CD4-positive, alpha-beta memory T cell (primary cell): ENCODE measurements around the gene HPGD. TPM values are rescaled to one million over a fixed set of nuclear protein-coding genes. Genes with fewer than 3 reads are reported as not detected.

ENCODE experiments used
- CTCF ChIA-PET: fragments of 350-600 bp; sonication (Branson Sonifier 250); formaldehyde crosslinking; loops from one replicate; lab custom pipeline; 2021; ENCODE audit warnings: inconsistent platforms; ENCODE audit not compliant: partially characterized antibody; lab: Charles Lee
- POLR2A ChIA-PET: fragments of 350-600 bp; sonication (Branson Sonifier 250); formaldehyde crosslinking; loops from one replicate; lab custom pipeline; 2021; ENCODE audit not compliant: partially characterized antibody; lab: Charles Lee
- DNase-seq, 5 donors: peaks; one replicate each; pipeline versions ENCODE4 v3.0.0 to v3.0.0-alpha.2; 2020 to 2022; ENCODE audit warnings: mixed read lengths in 1 of 5
- H3K27ac ChIP-seq: one replicate; pipeline ENCODE4 v1.7.0; 2013; ENCODE audit warnings: low read depth, low read length
- H3K27me3 ChIP-seq: 2 replicates; pipeline ENCODE4 v1.7.0; 2013; ENCODE audit warnings: mild to moderate bottlenecking, low read length, moderate library complexity; ENCODE audit not compliant: insufficient read depth
- H3K36me3 ChIP-seq: 2 replicates; pipeline ENCODE4 v1.7.0; 2013; ENCODE audit warnings: mild to moderate bottlenecking, low read length, moderate library complexity; ENCODE audit not compliant: insufficient read depth
- H3K4me1 ChIP-seq: 2 replicates; pipeline ENCODE4 v1.7.0; 2013; ENCODE audit warnings: mild to moderate bottlenecking, low read length, moderate library complexity; ENCODE audit not compliant: insufficient read depth
- H3K4me3 ChIP-seq, 2 donors: one replicate each; pipeline ENCODE4 v1.7.0; 2013; ENCODE audit warnings: low read length in 2 of 2, mild to moderate bottlenecking in 1 of 2
- H3K9me3 ChIP-seq, 2 donors: one replicate each; pipeline ENCODE4 v1.7.0; 2013; ENCODE audit warnings: low read length in 2 of 2, control low read depth in 1 of 2; ENCODE audit not compliant: control insufficient read depth in 1 of 2
- H3K27ac Mint-ChIP-seq, 7 donors: one replicate each; pipeline ENCODE4 v1.8.0; 2020 to 2021; ENCODE audit warnings: mixed read lengths in 7 of 7, mild to moderate bottlenecking in 6 of 7, inconsistent platforms in 3 of 7, moderate library complexity in 3 of 7
- H3K27me3 Mint-ChIP-seq, 2 donors: one replicate each; pipeline ENCODE4 v1.8.0; 2020 to 2021; ENCODE audit warnings: mixed read lengths in 2 of 2
- H3K36me3 Mint-ChIP-seq, 2 donors: one replicate each; pipeline ENCODE4 v1.8.0; 2020 to 2021; ENCODE audit warnings: mixed read lengths in 2 of 2, inconsistent platforms in 1 of 2, mild to moderate bottlenecking in 1 of 2
- H3K4me1 Mint-ChIP-seq, 4 donors: one replicate each; pipeline ENCODE4 v1.8.0; 2020 to 2021; ENCODE audit warnings: mixed read lengths in 4 of 4, mild to moderate bottlenecking in 1 of 4
- H3K4me3 Mint-ChIP-seq, 8 donors: one replicate each; pipeline ENCODE4 v1.8.0; 2020 to 2021; ENCODE audit warnings: mixed read lengths in 8 of 8, mild to moderate bottlenecking in 7 of 8, moderate library complexity in 6 of 8, inconsistent platforms in 3 of 8
- H3K9me3 Mint-ChIP-seq, 8 donors: one replicate each; pipeline ENCODE4 v1.8.0; 2020 to 2021; ENCODE audit warnings: mixed read lengths in 8 of 8, mild to moderate bottlenecking in 5 of 8, inconsistent platforms in 3 of 8, moderate library complexity in 1 of 8
- intact Hi-C: fragments of 100-400 bp; cut with micrococcal nuclease; formaldehyde crosslinking; loops from one replicate; pipeline ENCODE4 v1.15.1; 2023
- polyA plus RNA-seq, 2 donors: library from polyadenylated mRNA; unstranded; fragments of 300-500 nt; fragmentation: Illumina TruSeq; gene quantifications; one replicate each; pipeline ENCODE4 v1.2.3, GENCODE V29; 2021
- total RNA-seq, 2 experiments: library from RNA; stranded (reverse); gene quantifications; one replicate each; pipeline ENCODE4 v1.2.3, GENCODE V29; 2021

HPGD gene
- total RNA-seq (1 to 10 TPM; 2.4 to 4.7 TPM), polyA plus RNA-seq (10 to 100 TPM in 1 of 2 donors, 1 to 10 TPM in 1; 5.9 to 10.5 TPM)

- peaks cover 2 to 11% (median 4%) of the 10 kb centered on the region in 4 donors for H3K4me1 Mint-ChIP-seq
- CTCF ChIA-PET = no interaction called here
- peaks cover 0 to 4% (median 0%) of the 10 kb centered on the region in 8 donors for H3K9me3 Mint-ChIP-seq
- H3K4me3 Mint-ChIP-seq = peak within 1 kb of the TSS; percentile 81 to 88 (median 84)
- Histone ChIP-seq H3K9me3 (no peaks in the 10 kb centered on the region), H3K27me3 (peaks cover 4% of the 10 kb centered on the region), H3K4me1 (no peaks in the 10 kb centered on the region), H3K27ac (peak within 1 kb of the TSS; percentile 49), H3K4me3 (peak within 1 kb of the TSS in 1 of 2 donors; percentile 32), H3K36me3 (no peaks in the 10 kb centered on the region)
- POLR2A ChIA-PET = interaction anchor here (1.8 kb wide), 1 partner anchor 69 kb away, joined by 9 read pairs; no protein-coding TSS in a partner anchor
- H3K36me3 Mint-ChIP-seq = no peaks in the 10 kb centered on the region
- peak within 1 kb of the TSS; percentile 20 to 90 (median 82) for H3K27ac Mint-ChIP-seq
- H3K27me3 Mint-ChIP-seq = peaks cover 3 to 24% of the 10 kb centered on the region in 2 donors
- intact Hi-C loops = loop anchor here (2.0 kb wide), 1 partner anchor 110 kb away; no protein-coding TSS in a partner anchor
- DNase-seq = peak; percentile 59 to 77 (median 75)
Measured at GRCh38 chr4:174522183-174523024, at the start of gene HPGD. Gene HPGD, minus strand, starts transcription at chr4:174522488. Its CDS starts 37 bp downstream, at chr4:174522451.

- H3K27me3 Mint-ChIP-seq = no peaks in the 10 kb centered on the region
- Histone ChIP-seq H3K36me3 (no peaks in the 10 kb centered on the region), H3K4me1 (no peaks in the 10 kb centered on the region), H3K27ac (no peak overlapping the region), H3K9me3 (no peaks in the 10 kb centered on the region), H3K27me3 (no peaks in the 10 kb centered on the region), H3K4me3 (no peak overlapping the region)
- POLR2A ChIA-PET = no interaction called here
- no peak overlapping the region for H3K4me3 Mint-ChIP-seq
- intact Hi-C loops = no loop called here
- H3K4me1 Mint-ChIP-seq = no peaks in the 10 kb centered on the region
- H3K27ac Mint-ChIP-seq = no peak overlapping the region
- H3K9me3 Mint-ChIP-seq = peaks cover 0 to 4% (median 0%) of the 10 kb centered on the region in 8 donors
- CTCF ChIA-PET = no interaction called here
- no peaks in the 10 kb centered on the region for H3K36me3 Mint-ChIP-seq
- DNase-seq = no peak
Measured at GRCh38 chr4:174564529-174564928, 42.2 kb upstream of the HPGD start.

DNA sequence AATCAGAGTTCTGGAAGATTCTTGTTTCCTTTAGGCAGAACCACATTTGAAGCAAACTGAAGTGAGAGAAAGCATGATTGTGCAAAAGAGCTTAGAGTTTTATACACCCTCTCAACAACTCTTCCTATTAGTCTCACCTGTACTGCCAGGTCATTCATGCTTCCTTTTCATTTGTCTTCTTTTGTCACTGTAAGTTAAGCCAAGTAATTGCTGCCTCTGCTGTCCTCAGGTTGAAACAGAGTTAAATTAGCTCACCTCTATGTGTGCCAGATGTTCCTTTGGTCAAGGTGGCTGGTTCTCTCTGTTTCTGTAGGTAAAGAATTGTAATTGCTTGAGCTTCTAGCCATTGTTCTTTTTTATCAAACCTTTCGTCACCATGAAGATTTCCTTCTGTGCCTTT lies 41.1 kb upstream of the HPGD start:
- no peak for DNase-seq
- H3K4me3 ChIP-seq = no peak overlapping the region
- ChIA-PET POLR2A (no interaction called here), CTCF (no interaction called here)
- H3K4me1 Mint-ChIP-seq = no peaks in the 10 kb centered on the region
- H3K4me3 Mint-ChIP-seq = no peak overlapping the region
- no peaks in the 10 kb centered on the region for H3K27me3 Mint-ChIP-seq
- no peak overlapping the region for H3K27ac Mint-ChIP-seq
- no peaks in the 10 kb centered on the region for H3K9me3 ChIP-seq
- H3K36me3 ChIP-seq = no peaks in the 10 kb centered on the region
- H3K9me3 Mint-ChIP-seq = peaks cover 0 to 4% (median 0%) of the 10 kb centered on the region in 8 donors
- intact Hi-C loops = no loop called here
- no peak overlapping the region for H3K27ac ChIP-seq
- no peaks in the 10 kb centered on the region for H3K36me3 Mint-ChIP-seq
- no peaks in the 10 kb centered on the region for H3K4me1 ChIP-seq
- H3K27me3 ChIP-seq = no peaks in the 10 kb centered on the region

- DNase-seq = no peak
- no peaks in the 10 kb centered on the region for H3K27me3 Mint-ChIP-seq
- peaks cover 0 to 2% (median 0%) of the 10 kb centered on the region in 8 donors for H3K9me3 Mint-ChIP-seq
- Histone ChIP-seq H3K27me3 (no peaks in the 10 kb centered on the region), H3K4me3 (no peak overlapping the region), H3K4me1 (no peaks in the 10 kb centered on the region), H3K9me3 (no peaks in the 10 kb centered on the region), H3K27ac (no peak overlapping the region), H3K36me3 (no peaks in the 10 kb centered on the region)
- H3K4me1 Mint-ChIP-seq = no peaks in the 10 kb centered on the region
- H3K36me3 Mint-ChIP-seq = no peaks in the 10 kb centered on the region
- CTCF ChIA-PET = no interaction called here
- POLR2A ChIA-PET = no interaction called here
- intact Hi-C loops = no loop called here
- no peak overlapping the region for H3K27ac Mint-ChIP-seq
- no peak overlapping the region for H3K4me3 Mint-ChIP-seq
Measured at GRCh38 chr4:174561560-174561959, 39.3 kb upstream of the HPGD start.

DNA sequence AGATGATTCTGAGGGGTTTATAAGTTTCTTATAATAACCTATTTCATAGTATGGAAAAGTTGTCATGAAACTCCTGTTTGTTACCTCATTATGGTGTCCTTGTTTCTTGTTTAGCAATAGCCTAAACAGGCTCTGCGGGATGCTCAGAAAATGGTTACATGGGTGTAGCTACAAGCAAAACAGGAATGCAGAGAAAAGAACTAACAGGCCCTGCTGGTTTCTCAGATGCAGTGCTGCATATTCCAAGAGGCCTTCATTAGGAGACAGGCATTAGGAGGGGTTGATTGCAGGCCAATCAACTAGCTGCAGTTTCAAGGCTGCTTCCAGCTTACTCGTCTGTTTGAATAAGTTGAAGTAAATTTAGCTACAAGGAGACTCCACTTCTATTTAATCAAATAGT lies 37.6 kb upstream of the HPGD start:
- intact Hi-C loops = no loop called here
- Histone ChIP-seq H3K27ac (no peak overlapping the region), H3K27me3 (no peaks in the 10 kb centered on the region), H3K36me3 (no peaks in the 10 kb centered on the region), H3K4me1 (no peaks in the 10 kb centered on the region), H3K4me3 (no peak overlapping the region), H3K9me3 (no peaks in the 10 kb centered on the region)
- Mint-ChIP-seq H3K9me3 (peaks cover 0 to 2% (median 0%) of the 10 kb centered on the region in 8 donors), H3K4me1 (no peaks in the 10 kb centered on the region), H3K36me3 (no peaks in the 10 kb centered on the region), H3K27me3 (no peaks in the 10 kb centered on the region), H3K27ac (no peak overlapping the region), H3K4me3 (no peak overlapping the region)
- POLR2A ChIA-PET = no interaction called here
- CTCF ChIA-PET = no interaction called here
- no peak for DNase-seq

- DNase-seq = no peak
- Mint-ChIP-seq H3K36me3 (no peaks in the 10 kb centered on the region), H3K27ac (no peak overlapping the region), H3K4me1 (no peaks in the 10 kb centered on the region), H3K27me3 (no peaks in the 10 kb centered on the region), H3K9me3 (peaks cover 0 to 8% (median 3%) of the 10 kb centered on the region in 8 donors), H3K4me3 (no peak overlapping the region)
- CTCF ChIA-PET = no interaction called here
- H3K36me3 ChIP-seq = no peaks in the 10 kb centered on the region
- no peaks in the 10 kb centered on the region for H3K27me3 ChIP-seq
- H3K4me3 ChIP-seq = no peak overlapping the region
- POLR2A ChIA-PET = no interaction called here
- intact Hi-C loops = no loop called here
- peaks cover 0 to 5% of the 10 kb centered on the region in 2 donors for H3K9me3 ChIP-seq
- no peaks in the 10 kb centered on the region for H3K4me1 ChIP-seq
- no peak overlapping the region for H3K27ac ChIP-seq
Measured at GRCh38 chr4:174555789-174556630, 33.7 kb upstream of the HPGD start.

DNA sequence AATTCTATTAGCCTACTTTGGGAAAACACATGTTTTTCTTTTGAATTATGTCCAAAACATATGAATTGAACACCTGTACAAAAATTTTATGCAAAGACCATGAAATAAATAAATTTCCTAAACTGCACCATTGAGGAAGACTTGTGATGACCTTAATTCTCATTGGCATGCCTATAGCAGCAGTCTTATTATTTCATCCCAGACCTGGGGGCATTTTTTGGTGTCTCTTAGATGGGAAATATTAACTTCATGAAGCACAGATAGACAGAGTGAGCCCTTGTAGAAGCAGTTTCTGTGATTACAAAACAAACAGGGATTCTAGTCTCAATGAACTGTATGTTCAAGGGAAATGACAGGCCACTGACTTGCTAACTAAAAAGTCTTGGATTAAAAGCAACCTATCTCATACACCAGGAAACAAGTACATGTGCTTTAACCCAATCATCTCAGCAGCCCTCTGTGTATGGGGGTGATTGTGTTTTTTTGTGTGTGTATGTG lies 32.0 kb upstream of the HPGD start:
- no peak overlapping the region for H3K27ac Mint-ChIP-seq
- H3K9me3 ChIP-seq = peaks cover 0 to 9% of the 10 kb centered on the region in 2 donors

More for the DNA sequence above, 32.0 kb upstream of the HPGD start:
- no peaks in the 10 kb centered on the region for H3K4me1 Mint-ChIP-seq
- H3K9me3 Mint-ChIP-seq = peaks cover 0 to 10% (median 6%) of the 10 kb centered on the region in 8 donors
- ChIA-PET POLR2A (no interaction called here), CTCF (no interaction called here)
- H3K4me3 Mint-ChIP-seq = no peak overlapping the region
- no peaks in the 10 kb centered on the region for H3K36me3 Mint-ChIP-seq
- no peaks in the 10 kb centered on the region for H3K27me3 ChIP-seq
- intact Hi-C loops = no loop called here
- H3K36me3 ChIP-seq = no peaks in the 10 kb centered on the region
- H3K27ac ChIP-seq = no peak overlapping the region
- H3K4me1 ChIP-seq = no peaks in the 10 kb centered on the region
- no peak overlapping the region for H3K4me3 ChIP-seq
- H3K27me3 Mint-ChIP-seq = no peaks in the 10 kb centered on the region
- no peak for DNase-seq
